Measurements from ENCODE around the gene KCNG2. TPM values are rescaled to one million over a fixed set of nuclear protein-coding genes. Genes with fewer than 3 reads are reported as not detected.

The KCNG2 gene
- total and polyA plus RNA-seq, 12 donors: 0.16 to 0.79 (median 0.24) TPM; not detected in 7

- intact Hi-C loops (cut with DNase I): no loop called here
- H3K4me3 ChIP-seq: no peak overlapping the region
- peaks cover 0 to 31% (median 4%) of the 10 kb centered on the region in 11 donors for H3K9me3 ChIP-seq
- H3K27ac ChIP-seq: no peak overlapping the region
- ATAC-seq (no peak), DNase-seq (no peak)
- H3K4me1 ChIP-seq: no peaks in the 10 kb centered on the region
- peaks cover 0 to 6% (median 0%) of the 10 kb centered on the region in 7 donors for H3K27me3 ChIP-seq
- 89 to 93% methylated on average over 25 of the region's 25 CpGs for WGBS, 2 donors
- no peaks in the 10 kb centered on the region for H3K36me3 ChIP-seq
- TF ChIP-seq CTCF (IDR thresholded peaks at IDR 0.05): no peak
Measured at GRCh38 chr18:79884963-79885728, 87.4 kb downstream of the KCNG2 start.

- Histone ChIP-seq H3K27ac (no peak overlapping the region), H3K4me3 (no peak overlapping the region), H3K36me3 (no peaks in the 10 kb centered on the region), H3K9me3 (peaks cover 0 to 53% (median 17%) of the 10 kb centered on the region in 11 donors), H3K4me1 (no peaks in the 10 kb centered on the region), H3K27me3 (peaks cover 0 to 6% (median 0%) of the 10 kb centered on the region in 7 donors)
- intact Hi-C loops (cut with DNase I): no loop called here
- WGBS, 2 donors: 92 to 96% methylated on average over 30 of the region's 30 CpGs
- ATAC-seq: peak in 1 of 8 donors; percentile 47
- peak in 1 of 2 donors; percentile 3 for DNase-seq
- no peak for TF ChIP-seq CTCF (IDR thresholded peaks at IDR 0.05)
Measured at GRCh38 chr18:79887181-79888000, 89.7 kb downstream of the KCNG2 start.

GRCh38 chr18:79888016-79888415 lies 90.3 kb downstream of the KCNG2 start:
- ATAC-seq (no peak), DNase-seq (no peak)
- no peak overlapping the region for H3K4me3 ChIP-seq
- intact Hi-C loops (cut with DNase I): no loop called here
- no peak overlapping the region for H3K27ac ChIP-seq
- H3K36me3 ChIP-seq: no peaks in the 10 kb centered on the region
- H3K27me3 ChIP-seq: peaks cover 0 to 6% (median 0%) of the 10 kb centered on the region in 7 donors
- 88 to 92% methylated on average over 16 of the region's 16 CpGs for WGBS, 2 donors
- H3K4me1 ChIP-seq: no peaks in the 10 kb centered on the region
- TF ChIP-seq CTCF (IDR thresholded peaks at IDR 0.05): no peak
- peaks cover 0 to 59% (median 17%) of the 10 kb centered on the region in 11 donors for H3K9me3 ChIP-seq

GRCh38 chr18:79889569-79889968 lies 91.8 kb downstream of the KCNG2 start:
- TF ChIP-seq CTCF (IDR thresholded peaks at IDR 0.05): no peak
- no peak overlapping the region for H3K4me3 ChIP-seq
- no peaks in the 10 kb centered on the region for H3K27me3 ChIP-seq
- WGBS, 2 donors: 89 to 91% methylated on average over 14 of the region's 14 CpGs
- no peaks in the 10 kb centered on the region for H3K4me1 ChIP-seq
- no peak for ATAC-seq
- no peak for DNase-seq
- peaks cover 0 to 75% (median 17%) of the 10 kb centered on the region in 11 donors for H3K9me3 ChIP-seq
- H3K27ac ChIP-seq: no peak overlapping the region
- intact Hi-C loops (cut with DNase I): no loop called here
- no peaks in the 10 kb centered on the region for H3K36me3 ChIP-seq
